Measurements from ENCODE around the gene ASB10.

DNA sequence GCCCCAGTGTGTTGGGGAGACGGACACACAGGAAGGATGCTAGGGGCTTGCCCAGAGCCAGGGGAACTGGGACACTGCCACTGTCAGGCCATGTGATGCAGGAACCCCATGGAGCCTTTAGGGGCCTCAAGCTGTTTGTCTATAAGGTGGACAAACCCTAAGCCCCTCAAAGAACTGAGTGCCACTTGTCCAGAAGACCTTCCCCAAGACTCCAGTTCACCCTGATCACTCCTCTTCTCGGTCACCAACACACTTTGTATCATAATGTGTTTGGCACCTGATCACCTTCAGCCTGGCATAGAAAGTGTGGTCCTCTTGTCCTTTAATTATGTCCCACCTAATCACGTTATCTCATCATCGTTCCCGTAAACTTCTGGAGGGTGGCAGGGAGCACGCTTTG is 22.5 kb upstream of the ASB10 start:
- TF ChIP-seq CTCF (IDR thresholded peaks at IDR 0.05) (no peak), POLR2A (IDR thresholded peaks at IDR 0.05) (no peak)
